Fibroblast of villous mesenchyme (primary cell): ENCODE results near the gene CWC27. TPM values are rescaled to one million over a fixed set of nuclear protein-coding genes. Genes with fewer than 3 reads are reported as not detected.
A peak's percentile ranks its signal among the peaks of the same experiment; 100 is the strongest.

Experiments used
- DNase-seq: peaks from one replicate; pipeline ENCODE4 v3.0.0-alpha.2; 2010; ENCODE audit warnings: low read depth
- H3K4me3 ChIP-seq: 2 replicates; pipeline ENCODE4 v1.5.1; 2011; ENCODE audit warnings: low read depth, mild to moderate bottlenecking, low read length
- CTCF ChIP-seq: IDR thresholded peaks from 2 replicates; pipeline ENCODE4 v1.5.1; 2012; ENCODE audit warnings: low read depth, mild to moderate bottlenecking, low read length; ENCODE audit not compliant: insufficient read depth
- total RNA-seq: library from RNA; depleted of rRNA; stranded (reverse); fragments of >200 nt; gene quantifications from 2 replicates; pipeline ENCODE4 v1.2.3, GENCODE V29; 2012

CWC27 gene
- total RNA-seq, 1 donor, result 16.0 TPM

- peak; percentile 89 for DNase-seq
- no peak overlapping the region for H3K4me3 ChIP-seq
- peak; percentile 82 for TF ChIP-seq CTCF
Observed at GRCh38 chr5:64784451-64785025, 15.8 kb downstream of the CWC27 start.

- no peak for TF ChIP-seq CTCF
- no peak overlapping the region for H3K4me3 ChIP-seq
- no peak for DNase-seq
Observed at GRCh38 chr5:64786372-64786771, 17.6 kb downstream of the CWC27 start.

GRCh38 chr5:64788156-64788555, 19.4 kb downstream of the CWC27 start:
- H3K4me3 ChIP-seq, result no peak overlapping the region
- no peak for TF ChIP-seq CTCF

GRCh38 chr5:64789457-64789856, 20.7 kb downstream of the CWC27 start:
- H3K4me3 ChIP-seq, result no peak overlapping the region
- DNase-seq, result peak; percentile 67
- no peak for TF ChIP-seq CTCF

More at GRCh38 chr5:64788156-64788555, 19.4 kb downstream of the CWC27 start:
- peak; percentile 59 for DNase-seq

GRCh38 chr5:64790210-64790609, 21.5 kb downstream of the CWC27 start:
- peak; percentile 34 for DNase-seq
- H3K4me3 ChIP-seq, result no peak overlapping the region
- no peak for TF ChIP-seq CTCF

GRCh38 chr5:64792469-64792868, 23.7 kb downstream of the CWC27 start:
- DNase-seq, result no peak
- no peak for TF ChIP-seq CTCF
- no peak overlapping the region for H3K4me3 ChIP-seq
